ENCODE results near the gene ZPLD1. TPM values are rescaled to one million over a fixed set of nuclear protein-coding genes. Genes with fewer than 3 reads are reported as not detected.

The ZPLD1 gene
- total RNA-seq, 2 experiments from 2014 or later, result not detected

DNA sequence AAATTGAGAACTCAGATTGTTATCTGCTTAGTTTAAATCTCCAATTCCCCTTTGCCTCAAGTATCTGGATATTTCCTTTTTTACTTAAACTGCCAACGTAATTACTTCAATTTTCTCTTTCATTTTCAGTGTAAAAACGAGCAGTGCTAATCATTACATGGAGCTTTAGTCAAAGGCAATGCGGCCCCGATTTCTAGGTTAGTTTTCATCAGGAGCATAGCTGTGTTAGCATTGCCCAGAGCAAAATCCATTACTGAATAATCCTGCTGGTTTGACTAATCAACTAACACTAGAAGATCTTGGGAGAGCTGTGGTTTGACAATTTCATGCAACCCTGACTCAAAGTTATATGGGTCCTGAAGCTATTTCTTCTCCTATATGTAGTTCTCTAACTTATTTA is 46.2 kb downstream of the ZPLD1 start:
- CTCF ChIA-PET (ENCODE audit: unreplicated experiment), result no interaction called here
- intact Hi-C loops (cut with micrococcal nuclease; ENCODE audit: unreplicated experiment), result no loop called here
- BruUV-seq (replicated peaks), result no TSS peak
- Histone ChIP-seq H3K79me2 (ENCODE audit: insufficient read depth, low read depth, low read length) (no peaks in the 10 kb centered on the region), H3K9me2 (ENCODE audit: insufficient read depth, low read length) (no peaks in the 10 kb centered on the region), H3K9me3 (ENCODE audit: low read length) (no peaks in the 10 kb centered on the region), H3K4me2 (ENCODE audit: low read length) (no peak overlapping the region), H3K27ac (ENCODE audit: low read depth, low read length, poor library complexity, severe bottlenecking) (no peak overlapping the region), H3K4me1 (ENCODE audit: insufficient read depth, low read length, poor library complexity, severe bottlenecking) (no peaks in the 10 kb centered on the region), H2AFZ (ENCODE audit: low read length) (no peak overlapping the region), H4K20me1 (ENCODE audit: insufficient read depth, low read length) (no peaks in the 10 kb centered on the region), H3K4me3 (ENCODE audit: low read depth, low read length, poor library complexity, severe bottlenecking) (no peak overlapping the region), H3K36me3 (ENCODE audit: insufficient read depth, low read length) (no peaks in the 10 kb centered on the region)
- TF ChIP-seq CTCF (conservative IDR thresholded peaks at IDR 0.05; ENCODE audit: low read length) (no peak), EZH2phosphoT487 (IDR thresholded peaks at IDR 0.05; ENCODE audit: borderline replicate concordance, low read depth, low read length) (no peak)
- POLR2A ChIA-PET, result interaction anchor here (0.5 to 4.6 kb wide), 3 partner anchors 12 to 251 kb away, joined by 3 to 17 read pairs (median 3); no protein-coding TSS in a partner anchor
- no peak for DNase-seq (ENCODE audit: low spot score)

GRCh38 chr3:102483556-102483955 is 48.7 kb downstream of the ZPLD1 start:
- H3K79me2 ChIP-seq (ENCODE audit: insufficient read depth, low read depth, low read length), result no peaks in the 10 kb centered on the region
- intact Hi-C loops (cut with micrococcal nuclease; ENCODE audit: unreplicated experiment), result no loop called here
- no peaks in the 10 kb centered on the region for H3K36me3 ChIP-seq (ENCODE audit: insufficient read depth, low read length)
- BruUV-seq (replicated peaks), result no TSS peak
- H3K4me3 ChIP-seq (ENCODE audit: low read depth, low read length, poor library complexity, severe bottlenecking), result no peak overlapping the region
- ChIA-PET POLR2A (no interaction called here), CTCF (ENCODE audit: unreplicated experiment) (no interaction called here)
- no peak for TF ChIP-seq EZH2phosphoT487 (IDR thresholded peaks at IDR 0.05; ENCODE audit: borderline replicate concordance, low read depth, low read length)
- TF ChIP-seq CTCF (conservative IDR thresholded peaks at IDR 0.05; ENCODE audit: low read length), result no peak
- no peak overlapping the region for H2AFZ ChIP-seq (ENCODE audit: low read length)
- no peak overlapping the region for H3K27ac ChIP-seq (ENCODE audit: low read depth, low read length, poor library complexity, severe bottlenecking)
- H3K4me1 ChIP-seq (ENCODE audit: insufficient read depth, low read length, poor library complexity, severe bottlenecking), result no peaks in the 10 kb centered on the region
- no peak overlapping the region for H3K4me2 ChIP-seq (ENCODE audit: low read length)
- no peaks in the 10 kb centered on the region for H4K20me1 ChIP-seq (ENCODE audit: insufficient read depth, low read length)
- no peak for DNase-seq (ENCODE audit: low spot score)
- H3K9me3 ChIP-seq (ENCODE audit: low read length), result no peaks in the 10 kb centered on the region
- H3K9me2 ChIP-seq (ENCODE audit: insufficient read depth, low read length), result no peaks in the 10 kb centered on the region

DNA sequence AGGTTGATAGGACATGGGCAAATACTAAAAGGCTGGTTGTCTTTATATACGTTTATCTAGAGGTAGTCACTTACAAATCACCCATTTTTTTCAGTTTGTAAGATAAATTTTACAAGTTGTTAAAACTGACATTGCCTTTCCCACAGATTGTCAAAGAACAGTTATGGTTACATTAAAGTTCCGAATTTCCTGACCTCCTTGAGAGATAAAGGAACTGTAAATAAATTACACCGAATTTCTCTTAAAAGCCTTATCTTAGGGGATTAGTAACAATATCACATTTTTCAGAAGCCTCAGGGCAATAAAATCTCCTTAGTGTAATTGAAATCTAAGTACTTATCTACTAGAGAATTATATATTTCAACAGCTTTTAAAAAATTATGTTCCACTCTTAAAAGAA is 49.5 kb downstream of the ZPLD1 start:
- intact Hi-C loops (cut with micrococcal nuclease; ENCODE audit: unreplicated experiment), result no loop called here
- BruUV-seq (replicated peaks), result no TSS peak
- H3K4me2 ChIP-seq (ENCODE audit: low read length), result no peak overlapping the region
- POLR2A ChIA-PET, result interaction anchor here (0.6 kb wide), 1 partner anchor 1789 kb away, joined by 3 read pairs; no protein-coding TSS in a partner anchor
- no peaks in the 10 kb centered on the region for H4K20me1 ChIP-seq (ENCODE audit: insufficient read depth, low read length)
- CTCF ChIA-PET (ENCODE audit: unreplicated experiment), result no interaction called here
- H3K27ac ChIP-seq (ENCODE audit: low read depth, low read length, poor library complexity, severe bottlenecking), result no peak overlapping the region
- H3K79me2 ChIP-seq (ENCODE audit: insufficient read depth, low read depth, low read length), result no peaks in the 10 kb centered on the region
- no peak overlapping the region for H3K4me3 ChIP-seq (ENCODE audit: low read depth, low read length, poor library complexity, severe bottlenecking)
- no peaks in the 10 kb centered on the region for H3K4me1 ChIP-seq (ENCODE audit: insufficient read depth, low read length, poor library complexity, severe bottlenecking)
- no peaks in the 10 kb centered on the region for H3K36me3 ChIP-seq (ENCODE audit: insufficient read depth, low read length)
- no peaks in the 10 kb centered on the region for H3K9me2 ChIP-seq (ENCODE audit: insufficient read depth, low read length)
- DNase-seq (ENCODE audit: low spot score), result no peak
- H3K9me3 ChIP-seq (ENCODE audit: low read length), result no peaks in the 10 kb centered on the region
- TF ChIP-seq EZH2phosphoT487 (IDR thresholded peaks at IDR 0.05; ENCODE audit: borderline replicate concordance, low read depth, low read length), result no peak
- no peak for TF ChIP-seq CTCF (conservative IDR thresholded peaks at IDR 0.05; ENCODE audit: low read length)
- H2AFZ ChIP-seq (ENCODE audit: low read length), result no peak overlapping the region

All from OCI-LY7 (cell line).